Raji (cell line): ENCODE results near the gene MGAT5.

ENCODE experiments used
- POLR2A ChIP-seq: IDR thresholded peaks from 2 replicates; pipeline ENCODE4 v1.6.1; 2011; ENCODE audit warnings: low read depth, low read length, control low read depth; ENCODE audit not compliant: insufficient read depth

Gene MGAT5

GRCh38 chr2:134443814-134444480 is 190.1 kb downstream of the MGAT5 start:
- TF ChIP-seq POLR2A = no peak

GRCh38 chr2:134445116-134445515 is 191.2 kb downstream of the MGAT5 start:
- no peak for TF ChIP-seq POLR2A

- TF ChIP-seq POLR2A = no peak
Measured at GRCh38 chr2:134445985-134446382, 192.1 kb downstream of the MGAT5 start.

- no peak for TF ChIP-seq POLR2A
Measured at GRCh38 chr2:134446383-134447017, 192.6 kb downstream of the MGAT5 start.

GRCh38 chr2:134447669-134448068 is 193.8 kb downstream of the MGAT5 start:
- no peak for TF ChIP-seq POLR2A

- TF ChIP-seq POLR2A = no peak
Measured at GRCh38 chr2:134448650-134449049, 194.8 kb downstream of the MGAT5 start.

GRCh38 chr2:134449157-134449556 is 195.3 kb downstream of the MGAT5 start:
- no peak for TF ChIP-seq POLR2A

GRCh38 chr2:134449751-134450513 is 196.1 kb downstream of the MGAT5 start:
- no peak for TF ChIP-seq POLR2A

- no peak for TF ChIP-seq POLR2A
Measured at GRCh38 chr2:134451347-134451630, 197.4 kb downstream of the MGAT5 start.

- TF ChIP-seq POLR2A = no peak
Measured at GRCh38 chr2:134452042-134452733, 198.3 kb downstream of the MGAT5 start.

- no peak for TF ChIP-seq POLR2A
Measured at GRCh38 chr2:134453476-134453875, 199.6 kb downstream of the MGAT5 start.

GRCh38 chr2:134453973-134454372 is 200.1 kb downstream of the MGAT5 start:
- TF ChIP-seq POLR2A = no peak

- TF ChIP-seq POLR2A = no peak
Measured at GRCh38 chr2:134454426-134454825, 200.6 kb downstream of the MGAT5 start.

GRCh38 chr2:134454931-134455330 is 201.1 kb downstream of the MGAT5 start:
- TF ChIP-seq POLR2A = no peak

- no peak for TF ChIP-seq POLR2A
Measured at GRCh38 chr2:134455426-134455825, 201.6 kb downstream of the MGAT5 start.

GRCh38 chr2:134457353-134457752 is 203.5 kb downstream of the MGAT5 start:
- no peak for TF ChIP-seq POLR2A
